ENCODE measurements around the gene HPCAL4.

- TF ChIP-seq, protein P1, sequence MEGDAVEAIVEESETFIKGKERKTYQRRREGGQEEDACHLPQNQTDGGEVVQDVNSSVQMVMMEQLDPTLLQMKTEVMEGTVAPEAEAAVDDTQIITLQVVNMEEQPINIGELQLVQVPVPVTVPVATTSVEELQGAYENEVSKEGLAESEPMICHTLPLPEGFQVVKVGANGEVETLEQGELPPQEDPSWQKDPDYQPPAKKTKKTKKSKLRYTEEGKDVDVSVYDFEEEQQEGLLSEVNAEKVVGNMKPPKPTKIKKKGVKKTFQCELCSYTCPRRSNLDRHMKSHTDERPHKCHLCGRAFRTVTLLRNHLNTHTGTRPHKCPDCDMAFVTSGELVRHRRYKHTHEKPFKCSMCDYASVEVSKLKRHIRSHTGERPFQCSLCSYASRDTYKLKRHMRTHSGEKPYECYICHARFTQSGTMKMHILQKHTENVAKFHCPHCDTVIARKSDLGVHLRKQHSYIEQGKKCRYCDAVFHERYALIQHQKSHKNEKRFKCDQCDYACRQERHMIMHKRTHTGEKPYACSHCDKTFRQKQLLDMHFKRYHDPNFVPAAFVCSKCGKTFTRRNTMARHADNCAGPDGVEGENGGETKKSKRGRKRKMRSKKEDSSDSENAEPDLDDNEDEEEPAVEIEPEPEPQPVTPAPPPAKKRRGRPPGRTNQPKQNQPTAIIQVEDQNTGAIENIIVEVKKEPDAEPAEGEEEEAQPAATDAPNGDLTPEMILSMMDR (IDR thresholded peaks at IDR 0.05; ENCODE audit: insufficient read depth, low read depth, low read length), result no peak
- no peak for TF ChIP-seq EZH2 (IDR thresholded peaks at IDR 0.05; ENCODE audit: insufficient read depth, low read length)
Observed at GRCh38 chr1:39662861-39663260, 28.4 kb downstream of the HPCAL4 start.

Data from astrocyte (in vitro differentiated cells and primary cell).